Measurements from ENCODE around the gene NTRK2.

DNA sequence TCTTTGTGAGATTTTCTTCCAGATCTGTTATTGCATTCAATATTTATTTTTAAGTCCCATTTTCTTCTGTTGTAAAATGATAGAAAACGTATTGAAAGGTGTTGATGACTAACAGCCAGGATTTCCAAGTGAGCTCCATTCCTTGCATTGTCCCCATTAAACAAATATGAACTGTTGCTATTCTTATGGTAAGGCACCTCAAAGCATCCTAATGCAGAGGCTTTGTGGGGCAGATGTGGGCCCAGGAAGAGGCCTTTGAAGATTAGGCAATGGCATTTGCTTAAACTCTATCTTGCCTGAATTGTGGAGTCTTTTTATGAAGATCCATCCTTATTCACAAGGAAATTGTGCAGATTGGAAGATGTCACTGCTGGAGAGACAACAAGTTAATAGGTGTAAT lies 38.9 kb downstream of the NTRK2 start:
- no peak for TF ChIP-seq JUNB (IDR thresholded peaks at IDR 0.05; ENCODE audit: unreplicated experiment)
- no peak for TF ChIP-seq EZH2 (IDR thresholded peaks at IDR 0.05; ENCODE audit: low read depth, unreplicated experiment)
- no peak for TF ChIP-seq CTCF (conservative IDR thresholded peaks at IDR 0.05; ENCODE audit: low read depth in 2 of 2)
- TF ChIP-seq, protein P1, sequence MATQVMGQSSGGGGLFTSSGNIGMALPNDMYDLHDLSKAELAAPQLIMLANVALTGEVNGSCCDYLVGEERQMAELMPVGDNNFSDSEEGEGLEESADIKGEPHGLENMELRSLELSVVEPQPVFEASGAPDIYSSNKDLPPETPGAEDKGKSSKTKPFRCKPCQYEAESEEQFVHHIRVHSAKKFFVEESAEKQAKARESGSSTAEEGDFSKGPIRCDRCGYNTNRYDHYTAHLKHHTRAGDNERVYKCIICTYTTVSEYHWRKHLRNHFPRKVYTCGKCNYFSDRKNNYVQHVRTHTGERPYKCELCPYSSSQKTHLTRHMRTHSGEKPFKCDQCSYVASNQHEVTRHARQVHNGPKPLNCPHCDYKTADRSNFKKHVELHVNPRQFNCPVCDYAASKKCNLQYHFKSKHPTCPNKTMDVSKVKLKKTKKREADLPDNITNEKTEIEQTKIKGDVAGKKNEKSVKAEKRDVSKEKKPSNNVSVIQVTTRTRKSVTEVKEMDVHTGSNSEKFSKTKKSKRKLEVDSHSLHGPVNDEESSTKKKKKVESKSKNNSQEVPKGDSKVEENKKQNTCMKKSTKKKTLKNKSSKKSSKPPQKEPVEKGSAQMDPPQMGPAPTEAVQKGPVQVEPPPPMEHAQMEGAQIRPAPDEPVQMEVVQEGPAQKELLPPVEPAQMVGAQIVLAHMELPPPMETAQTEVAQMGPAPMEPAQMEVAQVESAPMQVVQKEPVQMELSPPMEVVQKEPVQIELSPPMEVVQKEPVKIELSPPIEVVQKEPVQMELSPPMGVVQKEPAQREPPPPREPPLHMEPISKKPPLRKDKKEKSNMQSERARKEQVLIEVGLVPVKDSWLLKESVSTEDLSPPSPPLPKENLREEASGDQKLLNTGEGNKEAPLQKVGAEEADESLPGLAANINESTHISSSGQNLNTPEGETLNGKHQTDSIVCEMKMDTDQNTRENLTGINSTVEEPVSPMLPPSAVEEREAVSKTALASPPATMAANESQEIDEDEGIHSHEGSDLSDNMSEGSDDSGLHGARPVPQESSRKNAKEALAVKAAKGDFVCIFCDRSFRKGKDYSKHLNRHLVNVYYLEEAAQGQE (IDR thresholded peaks at IDR 0.05; ENCODE audit: unreplicated experiment): no peak
- no peak for TF ChIP-seq EZH2phosphoT487 (IDR thresholded peaks at IDR 0.05; ENCODE audit: unreplicated experiment)
- no peak for TF ChIP-seq POLR2AphosphoS5 (IDR thresholded peaks at IDR 0.05; ENCODE audit: low read depth)
- TF ChIP-seq ETS1 (IDR thresholded peaks at IDR 0.05): no peak
- no peak for TF ChIP-seq ZNF114 (CRISPR knock-in tag; IDR thresholded peaks at IDR 0.05)
- TF ChIP-seq CREB1 (CRISPR knock-in tag; IDR thresholded peaks at IDR 0.05; ENCODE audit: low read depth): peak; percentile 53; the same call in 1 of the 2 replicates
- TF ChIP-seq ZNF462 (CRISPR knock-in tag; IDR thresholded peaks at IDR 0.05): peak; percentile 72; the same call in 1 of the 2 replicates
- TF ChIP-seq NANOG (IDR thresholded peaks at IDR 0.05; ENCODE audit: borderline replicate concordance): peak; percentile 99
- TF ChIP-seq STAT1 (IDR thresholded peaks at IDR 0.05; ENCODE audit: unreplicated experiment): no peak
- TF ChIP-seq ZNF331 (CRISPR knock-in tag; IDR thresholded peaks at IDR 0.05; ENCODE audit: low read depth): no peak

All from GM23338 (cell line).